Measurements from ENCODE around the gene UHRF2. TPM values are rescaled to one million over a fixed set of nuclear protein-coding genes. Genes with fewer than 3 reads are reported as not detected.

The UHRF2 gene
- total RNA-seq, 5 donors from 2014 or later (not counting 1 experiment from before 2014, with no cell fraction given), result 92.7 to 125 (median 96.2) TPM

GRCh38 chr9:6439051-6439703 lies 26.2 kb downstream of the UHRF2 start:
- Mint-ChIP-seq H3K27ac (peak overlapping the region; percentile 25 to 59), H3K36me3 (peaks cover 40% of the 10 kb centered on the region), H3K4me3 (peak overlapping the region in 2 of 3 donors; percentile 10 to 23), H3K4me1 (peaks cover 64 to 84% (median 82%) of the 10 kb centered on the region in 3 donors), H3K27me3 (no peaks in the 10 kb centered on the region), H3K9me3 (no peaks in the 10 kb centered on the region)
- Histone ChIP-seq H3K27me3 (replicated peaks in 1 of 2; ENCODE audit: control insufficient read depth in 2 of 2, extremely low read depth in 1 of 2, insufficient read depth in 2 of 2, low read length in 1 of 2) (no peaks in the 10 kb centered on the region), H3K36me3 (ENCODE audit: control insufficient read depth in 2 of 2, extremely low read depth in 1 of 2, insufficient read depth in 1 of 2, low read length in 1 of 2) (peaks cover 7 to 17% of the 10 kb centered on the region in 2 donors), H3K4me1 (ENCODE audit: control insufficient read depth in 1 of 2, extremely low read depth in 1 of 2, insufficient read depth in 2 of 2, low read length in 2 of 2) (peaks cover 7 to 27% of the 10 kb centered on the region in 2 experiments), H3K4me3 (ENCODE audit: control insufficient read depth in 1 of 2, extremely low read depth in 1 of 2, low read length in 1 of 2) (peak overlapping the region in 1 of 2 donors; percentile 23), H3K9me3 (no peaks in the 10 kb centered on the region), H3K27ac (ENCODE audit: low read length) (no peak overlapping the region)
- 64% methylated on average over 5 of the region's 9 CpGs for WGBS (ENCODE audit: insufficient coverage)
- ATAC-seq (replicated peaks in 1 of 4) (no peak), DNase-seq (peak in 1 of 35 experiments; percentile 38)
- CTCF ChIA-PET, result interaction anchor here in 1 of 2 donors (0.6 kb wide), 2 partner anchors 26 to 136 kb away, joined by 3 read pairs; partner anchors contain the start of gene UHRF2
- POLR2A ChIA-PET, result interaction anchor here (0.5 to 0.7 kb wide), 2 partner anchors 444 to 1698 kb away, joined by 3 read pairs; partner anchors contain the start of gene AK3 (in 1 of the 2)

- no peaks in the 10 kb centered on the region for H3K9me3 Mint-ChIP-seq
- H3K36me3 ChIP-seq (ENCODE audit: control insufficient read depth in 2 of 2, extremely low read depth in 1 of 2, insufficient read depth in 1 of 2, low read length in 1 of 2), result peaks cover 3 to 14% of the 10 kb centered on the region in 2 donors
- no peak overlapping the region for H3K27ac ChIP-seq (ENCODE audit: low read length)
- peak overlapping the region in 1 of 2 donors; percentile 34 for H3K27ac Mint-ChIP-seq
- ATAC-seq (replicated peaks in 1 of 4) (no peak), DNase-seq (no peak)
- H3K27me3 Mint-ChIP-seq, result no peaks in the 10 kb centered on the region
- no peaks in the 10 kb centered on the region for H3K9me3 ChIP-seq
- H3K4me1 Mint-ChIP-seq, result peaks cover 65 to 85% (median 85%) of the 10 kb centered on the region in 3 donors
- no CpG with 5 or more reads among the region's 3 CpGs for WGBS (ENCODE audit: insufficient coverage)
- CTCF ChIA-PET, result interaction anchor here in 1 of 2 donors (0.6 kb wide), 1 partner anchor 1357 kb away, joined by 3 read pairs; no protein-coding TSS in a partner anchor
- H3K4me3 Mint-ChIP-seq, result no peak overlapping the region
- peaks cover 7 to 27% of the 10 kb centered on the region in 2 experiments for H3K4me1 ChIP-seq (ENCODE audit: control insufficient read depth in 1 of 2, extremely low read depth in 1 of 2, insufficient read depth in 2 of 2, low read length in 2 of 2)
- no peaks in the 10 kb centered on the region for H3K27me3 ChIP-seq (replicated peaks in 1 of 2; ENCODE audit: control insufficient read depth in 2 of 2, extremely low read depth in 1 of 2, insufficient read depth in 2 of 2, low read length in 1 of 2)
- POLR2A ChIA-PET, result no interaction called here
- H3K4me3 ChIP-seq (ENCODE audit: control insufficient read depth in 1 of 2, extremely low read depth in 1 of 2, low read length in 1 of 2), result no peak overlapping the region
- H3K36me3 Mint-ChIP-seq, result peaks cover 36% of the 10 kb centered on the region
These were observed 27.4 kb downstream of the UHRF2 start for GRCh38 chr9:6440405-6440804.

GRCh38 chr9:6441269-6441668 lies 28.3 kb downstream of the UHRF2 start:
- no peak overlapping the region for H3K4me3 Mint-ChIP-seq
- no CpG with 5 or more reads among the region's 1 CpG for WGBS (ENCODE audit: insufficient coverage)
- H3K4me1 Mint-ChIP-seq, result peaks cover 67 to 87% (median 82%) of the 10 kb centered on the region in 3 donors
- POLR2A ChIA-PET, result no interaction called here
- Histone ChIP-seq H3K36me3 (ENCODE audit: control insufficient read depth in 2 of 2, extremely low read depth in 1 of 2, insufficient read depth in 1 of 2, low read length in 1 of 2) (peaks cover 3 to 13% of the 10 kb centered on the region in 2 donors), H3K4me3 (ENCODE audit: control insufficient read depth in 1 of 2, extremely low read depth in 1 of 2, low read length in 1 of 2) (no peak overlapping the region), H3K27ac (ENCODE audit: low read length) (no peak overlapping the region), H3K27me3 (replicated peaks in 1 of 2; ENCODE audit: control insufficient read depth in 2 of 2, extremely low read depth in 1 of 2, insufficient read depth in 2 of 2, low read length in 1 of 2) (no peaks in the 10 kb centered on the region), H3K4me1 (ENCODE audit: control insufficient read depth in 1 of 2, extremely low read depth in 1 of 2, insufficient read depth in 2 of 2, low read length in 2 of 2) (peaks cover 7 to 24% of the 10 kb centered on the region in 2 experiments), H3K9me3 (no peaks in the 10 kb centered on the region)
- H3K27ac Mint-ChIP-seq, result no peak overlapping the region
- H3K9me3 Mint-ChIP-seq, result no peaks in the 10 kb centered on the region
- no peaks in the 10 kb centered on the region for H3K27me3 Mint-ChIP-seq
- CTCF ChIA-PET, result interaction anchor here in 1 of 2 donors (0.7 kb wide), 1 partner anchor 199 kb away, joined by 4 read pairs; no protein-coding TSS in a partner anchor
- no peak for DNase-seq
- no peak for ATAC-seq (replicated peaks in 1 of 4)
- peaks cover 33% of the 10 kb centered on the region for H3K36me3 Mint-ChIP-seq

- no peak for DNase-seq
- CTCF ChIA-PET, result interaction anchor here in 1 of 2 donors (1.4 kb wide), 1 partner anchor 90 kb away, joined by 3 read pairs; no protein-coding TSS in a partner anchor
- no peaks in the 10 kb centered on the region for H3K9me3 Mint-ChIP-seq
- H3K36me3 Mint-ChIP-seq, result peaks cover 21% of the 10 kb centered on the region
- peaks cover 72 to 86% (median 84%) of the 10 kb centered on the region in 3 donors for H3K4me1 Mint-ChIP-seq
- no peak overlapping the region for H3K4me3 ChIP-seq (ENCODE audit: control insufficient read depth in 1 of 2, extremely low read depth in 1 of 2, low read length in 1 of 2)
- no peaks in the 10 kb centered on the region for H3K27me3 ChIP-seq (replicated peaks in 1 of 2; ENCODE audit: control insufficient read depth in 2 of 2, extremely low read depth in 1 of 2, insufficient read depth in 2 of 2, low read length in 1 of 2)
- POLR2A ChIA-PET, result interaction anchor here in 1 of 2 donors (0.6 kb wide), 1 partner anchor 49 kb away, joined by 3 read pairs; no protein-coding TSS in a partner anchor
- WGBS (ENCODE audit: insufficient coverage), result no CpG with 5 or more reads among the region's 1 CpG
- no peaks in the 10 kb centered on the region for H3K9me3 ChIP-seq
- no peaks in the 10 kb centered on the region for H3K27me3 Mint-ChIP-seq
- no peak overlapping the region for H3K27ac ChIP-seq (ENCODE audit: low read length)
- peaks cover 3 to 6% of the 10 kb centered on the region in 2 donors for H3K36me3 ChIP-seq (ENCODE audit: control insufficient read depth in 2 of 2, extremely low read depth in 1 of 2, insufficient read depth in 1 of 2, low read length in 1 of 2)
- peaks cover 0 to 15% of the 10 kb centered on the region in 2 experiments for H3K4me1 ChIP-seq (ENCODE audit: control insufficient read depth in 1 of 2, extremely low read depth in 1 of 2, insufficient read depth in 2 of 2, low read length in 2 of 2)
- peak overlapping the region in 1 of 2 donors; percentile 39 for H3K27ac Mint-ChIP-seq
- no peak overlapping the region for H3K4me3 Mint-ChIP-seq
- no peak for ATAC-seq (replicated peaks in 1 of 4)
These were observed 30.7 kb downstream of the UHRF2 start for GRCh38 chr9:6443661-6444060.

- peak overlapping the region; percentile 32 to 39 for H3K27ac Mint-ChIP-seq
- WGBS (ENCODE audit: insufficient coverage), result no CpG with 5 or more reads among the region's 2 CpGs
- no peaks in the 10 kb centered on the region for H3K27me3 Mint-ChIP-seq
- H3K9me3 Mint-ChIP-seq, result no peaks in the 10 kb centered on the region
- Histone ChIP-seq H3K4me3 (ENCODE audit: control insufficient read depth in 1 of 2, extremely low read depth in 1 of 2, low read length in 1 of 2) (no peak overlapping the region), H3K36me3 (ENCODE audit: control insufficient read depth in 2 of 2, extremely low read depth in 1 of 2, insufficient read depth in 1 of 2, low read length in 1 of 2) (peaks cover 3 to 6% of the 10 kb centered on the region in 2 donors), H3K9me3 (no peaks in the 10 kb centered on the region), H3K27me3 (replicated peaks in 1 of 2; ENCODE audit: control insufficient read depth in 2 of 2, extremely low read depth in 1 of 2, insufficient read depth in 2 of 2, low read length in 1 of 2) (no peaks in the 10 kb centered on the region), H3K4me1 (ENCODE audit: control insufficient read depth in 1 of 2, extremely low read depth in 1 of 2, insufficient read depth in 2 of 2, low read length in 2 of 2) (peaks cover 0 to 15% of the 10 kb centered on the region in 2 experiments), H3K27ac (ENCODE audit: low read length) (no peak overlapping the region)
- ChIA-PET CTCF (interaction anchor here (0.9 to 1.4 kb wide), 2 partner anchors 31 to 90 kb away, joined by 3 read pairs; partner anchors contain the start of gene UHRF2 (in 1 of the 2)), POLR2A (no interaction called here)
- peaks cover 70 to 86% (median 85%) of the 10 kb centered on the region in 3 donors for H3K4me1 Mint-ChIP-seq
- DNase-seq, result no peak
- H3K4me3 Mint-ChIP-seq, result no peak overlapping the region
- peaks cover 19% of the 10 kb centered on the region for H3K36me3 Mint-ChIP-seq
- ATAC-seq (replicated peaks in 1 of 4), result no peak
These were observed 31.1 kb downstream of the UHRF2 start for GRCh38 chr9:6444128-6444527.

- H3K4me1 ChIP-seq (ENCODE audit: control insufficient read depth in 1 of 2, extremely low read depth in 1 of 2, insufficient read depth in 2 of 2, low read length in 2 of 2), result peaks cover 3 to 6% of the 10 kb centered on the region in 2 experiments
- CTCF ChIA-PET, result no interaction called here
- H3K27ac ChIP-seq (ENCODE audit: low read length), result no peak overlapping the region
- WGBS (ENCODE audit: insufficient coverage), result 80% methylated on average over 1 of the region's 1 CpG
- ATAC-seq (replicated peaks in 1 of 4) (no peak), DNase-seq (no peak)
- peaks cover 0 to 6% of the 10 kb centered on the region in 2 donors for H3K36me3 ChIP-seq (ENCODE audit: control insufficient read depth in 2 of 2, extremely low read depth in 1 of 2, insufficient read depth in 1 of 2, low read length in 1 of 2)
- POLR2A ChIA-PET, result no interaction called here
- H3K27ac Mint-ChIP-seq, result peak overlapping the region in 1 of 2 donors; percentile 34
- H3K36me3 Mint-ChIP-seq, result peaks cover 5% of the 10 kb centered on the region
- H3K4me3 Mint-ChIP-seq, result no peak overlapping the region
- H3K4me1 Mint-ChIP-seq, result peaks cover 75 to 76% (median 76%) of the 10 kb centered on the region in 3 donors
- H3K9me3 Mint-ChIP-seq, result peaks cover 0 to 2% (median 0%) of the 10 kb centered on the region in 3 donors
- H3K27me3 ChIP-seq (replicated peaks in 1 of 2; ENCODE audit: control insufficient read depth in 2 of 2, extremely low read depth in 1 of 2, insufficient read depth in 2 of 2, low read length in 1 of 2), result no peaks in the 10 kb centered on the region
- H3K9me3 ChIP-seq, result no peaks in the 10 kb centered on the region
- H3K27me3 Mint-ChIP-seq, result no peaks in the 10 kb centered on the region
- H3K4me3 ChIP-seq (ENCODE audit: control insufficient read depth in 1 of 2, extremely low read depth in 1 of 2, low read length in 1 of 2), result no peak overlapping the region
These were observed 36.1 kb downstream of the UHRF2 start for GRCh38 chr9:6449086-6449485.
